ENCODE data around the gene SSTR3. TPM values are rescaled to one million over a fixed set of nuclear protein-coding genes. Genes with fewer than 3 reads are reported as not detected.

Gene SSTR3
- total RNA-seq, 2 experiments from 2014 or later: 0.25 to 0.30 TPM

DNA sequence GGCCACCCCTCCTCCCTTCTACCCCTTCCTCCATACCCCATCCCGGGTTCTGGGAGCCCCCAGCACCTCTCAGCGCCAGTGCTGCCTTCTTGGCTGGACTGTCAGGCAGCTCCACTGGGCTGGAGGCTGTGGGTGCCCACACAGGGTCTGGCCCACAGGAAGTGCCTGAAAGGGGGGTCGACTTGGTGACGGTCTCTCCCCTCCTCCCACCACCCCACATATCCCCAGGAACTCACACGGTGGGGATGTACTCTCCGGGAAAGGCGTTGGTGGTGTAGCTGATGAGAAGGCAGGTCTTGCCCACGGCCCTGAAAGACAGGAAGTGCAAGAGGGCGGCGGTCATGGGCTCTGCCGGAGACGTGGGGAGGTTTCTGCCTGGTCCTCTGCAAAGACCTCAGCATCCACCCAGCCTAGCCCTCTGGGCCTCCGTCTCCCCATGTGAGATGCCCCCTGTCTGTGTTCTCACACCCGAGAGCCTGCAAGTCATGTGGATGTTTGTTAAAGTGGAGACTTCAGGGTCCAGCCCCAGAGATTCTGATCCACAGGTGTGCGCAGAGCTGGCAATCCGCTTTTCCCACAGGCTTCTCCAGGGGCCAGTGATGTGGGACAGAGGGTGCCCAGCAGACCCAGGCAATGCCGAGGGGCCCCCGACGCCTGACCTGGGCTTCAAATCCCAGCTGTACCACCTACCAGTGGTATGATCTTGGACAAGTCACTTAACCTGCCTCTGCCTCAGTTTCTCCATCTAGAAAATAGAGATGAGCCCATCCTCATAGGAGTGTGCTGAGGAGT is 29.3 kb upstream of the SSTR3 start:
- Histone ChIP-seq H2AFZ (ENCODE audit: low read length) (no peak overlapping the region), H4K20me1 (ENCODE audit: insufficient read depth, low read length) (peaks cover 5% of the 10 kb centered on the region; the same call in 1 of the 2 replicates), H3K27ac (ENCODE audit: low read depth, low read length, poor library complexity, severe bottlenecking) (peak overlapping the region; percentile 93), H3K36me3 (ENCODE audit: insufficient read depth, low read length) (peaks cover 63% of the 10 kb centered on the region), H3K4me3 (ENCODE audit: low read depth, low read length, poor library complexity, severe bottlenecking) (peak overlapping the region; percentile 97), H3K9me3 (ENCODE audit: low read length) (no peaks in the 10 kb centered on the region), H3K79me2 (ENCODE audit: insufficient read depth, low read depth, low read length) (peaks cover 50% of the 10 kb centered on the region), H3K4me2 (ENCODE audit: low read length) (peak overlapping the region; percentile 99), H3K9me2 (ENCODE audit: insufficient read depth, low read length) (no peaks in the 10 kb centered on the region), H3K4me1 (ENCODE audit: insufficient read depth, low read length, poor library complexity, severe bottlenecking) (peaks cover 87% of the 10 kb centered on the region)
- intact Hi-C loops (cut with micrococcal nuclease; ENCODE audit: unreplicated experiment): loop anchor here (1.0 kb wide), 2 partner anchors 11 to 42 kb away; no protein-coding TSS in a partner anchor
- no TSS peak for BruUV-seq (replicated peaks)
- no peak for DNase-seq (ENCODE audit: low spot score)
- CTCF ChIA-PET (ENCODE audit: unreplicated experiment): no interaction called here
- POLR2A ChIA-PET: interaction anchor here (0.6 to 3.9 kb wide), 4 partner anchors 12 to 42 kb away, joined by 3 to 26 read pairs (median 4); no protein-coding TSS in a partner anchor
- TF ChIP-seq EZH2phosphoT487 (IDR thresholded peaks at IDR 0.05; ENCODE audit: borderline replicate concordance, low read depth, low read length): no peak
- TF ChIP-seq, protein P1, sequence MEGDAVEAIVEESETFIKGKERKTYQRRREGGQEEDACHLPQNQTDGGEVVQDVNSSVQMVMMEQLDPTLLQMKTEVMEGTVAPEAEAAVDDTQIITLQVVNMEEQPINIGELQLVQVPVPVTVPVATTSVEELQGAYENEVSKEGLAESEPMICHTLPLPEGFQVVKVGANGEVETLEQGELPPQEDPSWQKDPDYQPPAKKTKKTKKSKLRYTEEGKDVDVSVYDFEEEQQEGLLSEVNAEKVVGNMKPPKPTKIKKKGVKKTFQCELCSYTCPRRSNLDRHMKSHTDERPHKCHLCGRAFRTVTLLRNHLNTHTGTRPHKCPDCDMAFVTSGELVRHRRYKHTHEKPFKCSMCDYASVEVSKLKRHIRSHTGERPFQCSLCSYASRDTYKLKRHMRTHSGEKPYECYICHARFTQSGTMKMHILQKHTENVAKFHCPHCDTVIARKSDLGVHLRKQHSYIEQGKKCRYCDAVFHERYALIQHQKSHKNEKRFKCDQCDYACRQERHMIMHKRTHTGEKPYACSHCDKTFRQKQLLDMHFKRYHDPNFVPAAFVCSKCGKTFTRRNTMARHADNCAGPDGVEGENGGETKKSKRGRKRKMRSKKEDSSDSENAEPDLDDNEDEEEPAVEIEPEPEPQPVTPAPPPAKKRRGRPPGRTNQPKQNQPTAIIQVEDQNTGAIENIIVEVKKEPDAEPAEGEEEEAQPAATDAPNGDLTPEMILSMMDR (conservative IDR thresholded peaks at IDR 0.05; ENCODE audit: low read length): no peak

DNA sequence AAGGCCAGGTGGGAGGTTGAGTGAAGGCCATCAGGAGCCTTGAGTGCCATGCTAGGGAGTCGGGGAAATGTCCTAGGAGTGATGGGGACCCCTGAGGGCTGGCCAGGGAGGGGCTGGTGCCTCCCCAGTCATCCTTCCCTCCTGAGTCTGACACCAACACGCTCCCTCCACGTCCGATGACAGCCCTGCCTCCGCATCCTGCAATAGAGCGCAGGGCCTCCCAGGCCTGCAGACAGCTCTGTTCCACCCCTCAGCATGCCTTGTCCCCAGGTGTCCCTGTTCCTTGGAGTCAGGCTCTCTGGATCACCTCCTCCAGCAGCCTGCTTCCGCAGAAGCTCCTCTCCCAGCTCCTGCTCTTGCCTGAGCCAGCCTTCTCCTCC is 28.7 kb upstream of the SSTR3 start:
- Histone ChIP-seq H3K9me3 (ENCODE audit: low read length) (no peaks in the 10 kb centered on the region), H3K9me2 (ENCODE audit: insufficient read depth, low read length) (no peaks in the 10 kb centered on the region), H3K4me3 (ENCODE audit: low read depth, low read length, poor library complexity, severe bottlenecking) (peak overlapping the region; percentile 97), H3K36me3 (ENCODE audit: insufficient read depth, low read length) (peaks cover 69% of the 10 kb centered on the region), H4K20me1 (ENCODE audit: insufficient read depth, low read length) (peaks cover 11% of the 10 kb centered on the region; the same call in 1 of the 2 replicates), H3K27ac (ENCODE audit: low read depth, low read length, poor library complexity, severe bottlenecking) (peak overlapping the region; percentile 93), H3K79me2 (ENCODE audit: insufficient read depth, low read depth, low read length) (peaks cover 56% of the 10 kb centered on the region), H2AFZ (ENCODE audit: low read length) (no peak overlapping the region), H3K4me1 (ENCODE audit: insufficient read depth, low read length, poor library complexity, severe bottlenecking) (peaks cover 87% of the 10 kb centered on the region), H3K4me2 (ENCODE audit: low read length) (peak overlapping the region; percentile 99)
- no TSS peak for BruUV-seq (replicated peaks)
- POLR2A ChIA-PET: no interaction called here
- DNase-seq (ENCODE audit: low spot score): no peak
- TF ChIP-seq, protein P1 (conservative IDR thresholded peaks at IDR 0.05; ENCODE audit: low read length): no peak
- no peak for TF ChIP-seq EZH2phosphoT487 (IDR thresholded peaks at IDR 0.05; ENCODE audit: borderline replicate concordance, low read depth, low read length)
- CTCF ChIA-PET (ENCODE audit: unreplicated experiment): no interaction called here
- intact Hi-C loops (cut with micrococcal nuclease; ENCODE audit: unreplicated experiment): no loop called here

All from OCI-LY7 (cell line).